NK-92 (cell line): ENCODE results near the gene MRPS33.
"Not testable (repeated sequence)": the region's sequence is repeated elsewhere in the genome, so short reads cannot be mapped to it uniquely, and the experiment has no call there.

Experiments used
- DNase-seq: peaks from one replicate; lab custom pipeline; 2025; ENCODE audit not compliant: unreplicated experiment; lab: John Stamatoyannopoulos, UW

The MRPS33 gene

GRCh38 chr7:141012696-141013344 is 1.9 kb downstream of the MRPS33 start:
- no peak for DNase-seq

- DNase-seq: no peak
These were observed 2.6 kb downstream of the MRPS33 start for GRCh38 chr7:141012044-141012685.

GRCh38 chr7:141011443-141011842 is 3.3 kb downstream of the MRPS33 start:
- no peak for DNase-seq

DNA sequence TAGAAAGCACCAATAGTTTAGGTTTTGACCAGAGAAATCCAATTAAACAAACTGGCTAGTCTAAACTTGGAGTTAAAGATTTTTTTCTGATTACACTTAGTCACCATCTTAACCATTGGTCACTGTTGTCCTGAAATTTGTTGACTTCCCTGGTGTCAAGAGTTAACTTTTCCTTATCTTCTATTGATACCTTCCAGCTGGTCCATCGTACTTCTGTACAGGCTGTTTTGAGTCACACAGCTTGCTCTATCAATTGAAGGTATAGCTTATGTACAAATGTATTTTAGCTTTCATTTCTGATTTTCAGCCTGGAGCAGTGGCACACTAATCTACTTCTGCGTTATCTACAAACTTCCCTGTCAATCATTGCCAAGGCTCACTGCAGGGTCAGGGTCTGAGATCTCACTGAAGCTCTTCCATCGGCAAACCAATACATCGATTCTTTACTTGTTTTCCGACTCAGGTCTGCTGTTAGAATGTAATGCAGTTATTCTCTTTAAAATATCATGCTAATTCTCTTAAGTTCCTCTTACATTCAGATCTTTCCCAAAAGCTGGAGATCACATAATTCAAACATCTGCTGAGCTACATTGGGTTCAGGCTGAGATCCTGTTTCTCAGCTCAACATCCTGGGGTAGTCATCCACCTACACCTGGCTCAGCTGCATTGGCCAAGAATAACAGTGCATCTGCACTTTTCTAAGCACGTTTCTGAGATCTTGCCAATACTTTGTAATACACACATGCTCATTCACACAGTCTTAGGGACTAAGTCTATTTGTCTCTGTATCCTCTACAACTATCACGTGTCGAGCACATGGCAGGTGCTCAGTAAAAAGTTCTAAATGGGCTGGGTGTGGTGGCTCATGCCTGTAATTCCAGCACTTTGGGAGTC is 11.3 kb downstream of the MRPS33 start:
- no peak for DNase-seq

DNA sequence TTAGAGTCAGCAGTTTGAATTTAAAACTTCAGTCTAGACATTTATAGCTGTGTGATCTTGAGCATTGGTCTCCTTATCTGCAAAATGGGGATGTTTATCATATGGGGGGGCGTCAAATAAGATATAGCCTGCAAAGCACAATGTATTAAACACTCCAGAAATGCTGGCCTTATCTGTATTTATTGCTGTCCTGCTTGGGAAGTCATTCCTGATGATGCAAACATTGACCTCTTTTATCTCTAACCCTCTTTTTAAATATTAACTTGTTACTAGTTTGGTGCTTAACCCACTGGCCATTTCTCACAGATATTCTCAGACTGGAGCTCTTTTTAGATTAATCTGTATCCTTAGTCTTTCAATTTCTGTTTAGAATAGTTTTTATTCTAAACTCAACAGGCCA is 13.2 kb downstream of the MRPS33 start:
- no peak for DNase-seq

- no peak for DNase-seq
These were observed 13.6 kb downstream of the MRPS33 start for GRCh38 chr7:141001122-141001521.

DNA sequence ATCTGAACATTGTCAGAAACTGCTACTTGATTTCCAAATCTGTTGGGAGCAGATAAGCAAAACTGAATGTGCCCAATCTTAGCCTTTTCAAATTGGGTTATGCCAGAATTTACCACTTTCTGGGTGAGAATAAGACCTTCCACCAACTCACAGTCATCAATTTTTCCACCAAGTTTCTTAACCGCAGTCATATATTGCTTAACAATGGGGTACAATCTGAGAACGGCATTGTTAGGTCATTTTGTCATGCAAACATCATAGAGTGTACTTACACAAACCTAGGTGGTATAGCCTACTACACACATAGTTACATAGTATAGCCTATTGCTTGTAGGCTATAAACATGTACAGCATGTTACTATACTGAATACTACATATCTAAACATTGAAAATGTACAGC is 16.0 kb downstream of the MRPS33 start:
- DNase-seq: no peak

- DNase-seq: no peak
These were observed 22.3 kb downstream of the MRPS33 start for GRCh38 chr7:140992422-140992821.

- no peak for DNase-seq
These were observed 24.4 kb downstream of the MRPS33 start for GRCh38 chr7:140990193-140990962.

- DNase-seq: no peak
These were observed 25.7 kb downstream of the MRPS33 start for GRCh38 chr7:140989068-140989467.

GRCh38 chr7:140983802-140984201 is 30.9 kb downstream of the MRPS33 start:
- DNase-seq: no peak

DNA sequence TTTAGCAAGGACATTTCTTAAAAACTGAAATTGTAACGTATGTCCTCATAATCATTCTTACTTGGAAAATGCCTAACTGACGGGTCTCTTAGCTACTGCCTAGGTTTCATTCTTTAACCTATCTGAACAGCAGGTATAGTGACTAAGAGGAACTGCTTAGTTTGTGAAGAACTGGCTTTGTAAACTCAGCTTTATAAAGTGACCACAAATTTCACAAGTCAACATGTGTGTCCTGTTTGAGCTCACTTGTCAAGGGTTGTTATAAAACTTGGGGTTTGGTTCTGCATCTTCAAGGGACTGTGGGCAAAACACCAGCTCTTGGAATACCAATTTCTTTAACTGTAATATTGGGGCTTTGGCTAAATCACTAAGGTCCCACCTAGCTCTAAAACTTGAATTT is 32.2 kb downstream of the MRPS33 start:
- no peak for DNase-seq

GRCh38 chr7:140981951-140982350 is 32.8 kb downstream of the MRPS33 start:
- no peak for DNase-seq

DNA sequence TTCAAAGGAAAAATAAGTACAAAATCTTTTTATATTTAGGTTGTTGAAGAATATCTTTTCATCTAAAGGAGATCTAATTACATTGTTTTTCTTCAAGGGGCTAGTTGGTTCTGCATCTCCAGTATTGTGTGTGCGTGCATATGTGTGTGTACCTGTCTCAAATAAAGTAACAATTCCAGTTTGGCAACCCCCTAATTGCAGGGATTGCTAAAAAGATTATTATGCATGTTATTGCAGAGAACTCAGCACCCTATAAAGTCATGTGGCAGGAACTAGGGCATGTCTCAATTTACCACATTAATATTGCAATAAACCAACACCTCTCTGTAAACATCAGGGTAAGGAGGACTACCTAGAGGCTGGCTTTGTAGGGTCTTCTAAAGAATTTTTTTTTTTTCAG is 37.0 kb downstream of the MRPS33 start:
- no peak for DNase-seq

- DNase-seq: no peak
These were observed 41.6 kb downstream of the MRPS33 start for GRCh38 chr7:140972876-140973829.

DNA sequence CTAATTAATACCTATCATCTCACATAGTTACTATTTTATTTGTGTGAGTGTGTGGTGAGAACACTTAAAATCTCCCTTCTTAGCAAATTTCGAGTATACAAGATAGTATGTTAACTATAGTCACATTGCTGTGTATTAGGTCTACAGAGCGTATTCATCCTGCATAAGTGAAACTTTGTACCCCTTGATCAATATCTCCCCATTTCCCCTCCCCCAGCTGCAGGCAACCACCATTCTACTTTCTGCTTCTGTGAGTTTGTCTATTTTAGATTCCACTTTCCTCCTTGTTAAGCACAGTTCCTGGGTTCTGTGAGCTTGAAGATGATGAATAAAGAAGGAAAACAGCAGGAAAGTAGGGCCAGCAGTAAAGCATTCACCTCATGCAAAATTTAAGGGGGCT is 42.4 kb downstream of the MRPS33 start:
- DNase-seq: no peak

DNA sequence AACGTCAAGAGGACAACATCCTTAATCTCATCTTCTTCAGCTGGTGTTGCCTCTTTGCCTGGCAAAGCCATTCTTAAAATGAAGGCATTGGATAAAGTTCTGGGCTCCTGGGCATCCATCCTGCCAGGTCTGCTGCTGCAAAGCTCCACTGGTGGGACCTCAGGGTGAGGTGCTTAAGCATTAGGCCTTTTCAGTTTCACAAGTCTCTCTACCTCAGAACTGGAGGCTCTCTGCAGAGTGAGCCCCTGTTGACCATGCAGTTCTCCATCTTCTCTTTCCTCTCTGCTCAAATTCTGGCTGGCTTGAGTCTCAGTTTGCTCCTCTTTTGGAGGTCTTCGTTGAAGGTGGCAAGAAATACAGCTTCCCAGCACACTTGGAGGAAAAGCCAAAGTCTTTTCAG is 47.3 kb downstream of the MRPS33 start:
- DNase-seq: no peak

GRCh38 chr7:140966561-140967233 is 48.1 kb downstream of the MRPS33 start:
- no peak for DNase-seq

DNA sequence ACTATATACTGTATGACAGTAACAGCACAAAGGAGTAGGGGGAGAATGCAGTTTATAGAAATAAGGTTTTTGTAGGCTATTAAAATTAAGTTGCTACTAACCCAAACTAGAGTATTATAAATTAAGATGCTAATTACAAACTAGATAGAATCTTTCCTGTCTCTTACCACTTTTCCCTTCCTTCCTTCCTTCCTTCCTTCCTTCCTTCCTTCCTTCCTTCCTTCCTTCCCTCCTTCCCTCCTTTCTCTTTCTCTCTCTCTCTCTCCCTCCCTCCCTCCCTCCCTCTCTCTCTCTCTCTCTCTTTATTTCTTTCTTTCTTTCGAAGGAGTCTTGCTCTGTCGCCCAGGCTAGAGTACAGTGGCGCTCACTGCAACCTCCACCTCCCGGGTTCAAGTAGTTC is 53.6 kb downstream of the MRPS33 start:
- no peak for DNase-seq

GRCh38 chr7:140956997-140957396 is 57.8 kb downstream of the MRPS33 start:
- DNase-seq: not testable (repeated sequence)
